SIG-M5 treated with dmso at 0.1 percent for 504 hours (cell line): ENCODE measurements around the gene CAMTA1.

Experiments
- DNase-seq: peaks from one replicate; lab custom pipeline; 2025; ENCODE audit not compliant: unreplicated experiment; lab: John Stamatoyannopoulos, UW

The CAMTA1 gene

GRCh38 chr1:7348073-7348472, 562.8 kb downstream of the CAMTA1 start:
- DNase-seq = no peak

GRCh38 chr1:7348580-7348979, 563.3 kb downstream of the CAMTA1 start:
- no peak for DNase-seq

- no peak for DNase-seq
These were observed 565.5 kb downstream of the CAMTA1 start for GRCh38 chr1:7350804-7351203.

- no peak for DNase-seq
These were observed 566.4 kb downstream of the CAMTA1 start for GRCh38 chr1:7351649-7352048.

- DNase-seq = no peak
These were observed 567.1 kb downstream of the CAMTA1 start for GRCh38 chr1:7352364-7352763.

GRCh38 chr1:7352974-7353373, 567.7 kb downstream of the CAMTA1 start:
- no peak for DNase-seq

GRCh38 chr1:7355646-7356045, 570.4 kb downstream of the CAMTA1 start:
- no peak for DNase-seq

GRCh38 chr1:7356079-7356478, 570.8 kb downstream of the CAMTA1 start:
- no peak for DNase-seq

- DNase-seq = no peak
These were observed 573.2 kb downstream of the CAMTA1 start for GRCh38 chr1:7358425-7358824.

- DNase-seq = no peak
These were observed 575.3 kb downstream of the CAMTA1 start for GRCh38 chr1:7360526-7360925.

GRCh38 chr1:7362947-7363346, 577.7 kb downstream of the CAMTA1 start:
- DNase-seq = no peak

- DNase-seq = no peak
These were observed 578.2 kb downstream of the CAMTA1 start for GRCh38 chr1:7363450-7363849.

GRCh38 chr1:7365706-7366105, 580.5 kb downstream of the CAMTA1 start:
- DNase-seq = no peak

- DNase-seq = no peak
These were observed 581.2 kb downstream of the CAMTA1 start for GRCh38 chr1:7366286-7366954.

GRCh38 chr1:7366955-7367665, 581.9 kb downstream of the CAMTA1 start:
- DNase-seq = no peak

GRCh38 chr1:7369866-7370265, 584.6 kb downstream of the CAMTA1 start:
- no peak for DNase-seq

- DNase-seq = no peak
These were observed 586.7 kb downstream of the CAMTA1 start for GRCh38 chr1:7371926-7372325.

- no peak for DNase-seq
These were observed 587.3 kb downstream of the CAMTA1 start for GRCh38 chr1:7372477-7373120.

- no peak for DNase-seq
These were observed 588.0 kb downstream of the CAMTA1 start for GRCh38 chr1:7373251-7373650.

GRCh38 chr1:7373876-7374562, 588.8 kb downstream of the CAMTA1 start:
- no peak for DNase-seq

- no peak for DNase-seq
These were observed 589.4 kb downstream of the CAMTA1 start for GRCh38 chr1:7374563-7375160.
